ENCODE results near the gene GABBR1.

Gene GABBR1

GRCh38 chr6:29652198-29652584 is 19.2 kb upstream of the GABBR1 start:
- no peak for ATAC-seq

- ATAC-seq, result no peak
Measured at GRCh38 chr6:29651413-29652197, 18.6 kb upstream of the GABBR1 start.

DNA sequence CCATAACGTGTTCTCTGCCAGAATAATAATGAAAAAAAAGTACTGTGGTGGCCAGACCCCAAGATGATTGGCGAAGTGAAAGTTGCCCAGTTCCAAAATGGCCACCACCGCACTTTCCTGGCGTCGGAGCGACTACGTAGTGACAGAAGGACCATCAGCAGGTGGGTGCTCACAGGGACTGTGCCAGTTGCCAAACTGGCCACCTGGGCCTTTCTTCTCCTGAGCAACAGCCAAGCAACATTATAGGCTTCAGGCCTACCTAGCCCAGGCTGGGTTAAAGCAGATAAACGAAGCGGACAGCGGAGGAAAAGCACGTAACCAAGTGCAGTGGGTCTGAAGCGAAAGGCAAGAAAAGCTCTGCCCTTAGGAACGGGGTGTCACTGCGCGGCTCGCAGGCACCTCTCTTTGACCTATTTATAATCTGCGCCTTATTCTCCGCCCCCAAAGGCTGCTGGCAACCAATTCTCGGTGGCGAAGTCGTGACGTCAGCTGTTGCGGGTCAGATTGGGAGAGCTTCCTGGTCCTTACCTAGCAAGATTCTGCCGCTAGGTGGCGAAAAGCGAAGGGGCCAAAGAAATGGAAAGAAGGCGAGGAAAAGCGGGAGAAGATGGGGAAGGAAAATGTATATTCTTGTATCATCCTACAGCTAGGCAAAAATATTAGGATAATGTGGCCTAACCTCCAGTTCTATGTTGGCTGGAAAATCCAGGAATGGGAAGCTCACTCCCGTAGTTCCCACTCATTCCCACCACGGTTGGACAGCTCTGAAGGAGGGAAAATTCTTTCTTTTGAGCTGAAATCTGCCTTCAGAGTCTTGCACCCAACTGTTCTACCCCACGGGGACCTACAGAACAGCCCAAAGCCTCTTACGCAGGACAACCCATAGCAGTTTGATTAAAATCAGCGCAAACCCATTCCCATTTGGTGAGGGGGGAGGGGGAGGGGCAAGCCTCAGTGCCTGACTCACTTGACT is 17.0 kb upstream of the GABBR1 start:
- peak; percentile 96 to 97 for ATAC-seq

DNA sequence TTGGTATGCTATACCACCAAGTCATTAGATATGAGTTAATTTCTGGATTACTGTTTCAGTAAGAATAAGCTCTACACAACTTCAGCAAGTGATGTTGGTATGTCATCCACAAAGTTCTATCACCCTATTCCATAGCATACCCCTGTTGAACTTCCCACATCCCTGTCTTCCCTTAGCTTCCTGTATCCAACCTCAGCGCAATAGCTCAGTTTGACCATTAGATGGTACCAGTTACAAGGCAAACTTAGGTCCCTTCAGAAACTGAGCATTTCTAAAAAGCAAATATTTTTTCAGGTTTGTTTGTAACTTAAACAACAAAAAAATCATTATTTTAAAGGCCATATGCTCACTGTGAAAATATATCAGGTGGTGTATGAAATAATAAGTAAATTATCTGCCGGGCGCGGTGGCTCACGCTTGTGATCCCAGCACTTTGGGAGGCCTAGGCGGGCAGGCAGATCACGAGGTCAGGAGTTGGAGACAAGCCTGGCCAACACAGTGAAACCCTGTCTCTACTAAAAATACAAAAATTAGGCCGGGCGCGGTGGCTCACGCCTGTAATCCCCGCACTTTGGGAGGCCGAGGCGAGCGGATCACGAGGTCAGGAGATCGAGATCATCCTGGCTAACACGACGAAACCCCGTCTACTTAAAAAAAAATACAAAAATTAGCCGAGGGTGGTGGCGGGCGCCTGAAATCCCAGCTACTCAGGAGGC is 15.1 kb upstream of the GABBR1 start:
- ATAC-seq, result no peak

- ATAC-seq, result peak; percentile 95 to 96
Measured at GRCh38 chr6:29641430-29642148, 8.6 kb upstream of the GABBR1 start.

GRCh38 chr6:29637247-29637646 is 4.3 kb upstream of the GABBR1 start:
- ATAC-seq, result no peak

DNA sequence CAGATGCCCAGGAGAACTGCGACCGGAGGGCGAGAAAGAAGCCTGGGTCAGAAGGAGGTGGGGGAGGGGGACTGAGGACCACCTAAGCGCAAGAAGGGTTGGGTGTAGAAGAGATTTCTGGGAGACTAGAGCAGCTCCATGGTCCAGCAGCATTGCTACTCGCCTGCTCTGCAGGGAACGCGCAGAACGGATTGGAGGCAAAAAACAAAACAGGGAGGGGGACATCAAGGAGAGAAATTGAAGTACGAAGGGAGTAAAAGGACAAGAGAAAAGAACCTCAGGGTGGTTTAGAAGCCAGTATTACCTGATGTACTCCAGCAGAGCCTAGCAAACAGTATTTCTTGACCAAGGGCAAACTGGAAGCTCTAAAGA is 537 bp upstream of the GABBR1 start:
- ATAC-seq, result no peak

GRCh38 chr6:29631860-29632731 is 887 bp downstream of the GABBR1 start:
- ATAC-seq, result peak; percentile 25 to 42

- ATAC-seq, result no peak
Measured at GRCh38 chr6:29631209-29631810, 1.7 kb downstream of the GABBR1 start.

GRCh38 chr6:29630315-29630714 is 2.7 kb downstream of the GABBR1 start:
- no peak for ATAC-seq

DNA sequence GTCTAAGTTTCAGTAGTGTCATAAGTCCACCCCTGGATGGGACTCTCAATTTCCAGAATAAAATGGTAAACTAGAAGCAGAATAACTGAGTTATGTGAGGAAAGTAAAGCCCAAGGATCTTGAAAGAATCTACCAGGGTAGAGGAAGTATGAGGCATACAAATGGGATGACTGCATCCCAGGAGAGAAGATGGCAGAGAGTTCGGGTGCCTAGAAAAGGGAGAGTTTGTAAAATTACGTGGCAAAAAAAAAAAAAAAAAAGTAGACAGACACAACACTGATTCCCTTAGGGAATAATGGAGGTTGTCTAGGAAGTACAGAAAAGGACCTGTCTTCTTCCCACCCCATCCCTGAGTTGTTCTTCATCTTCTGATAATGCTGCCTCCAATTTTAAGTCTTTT is 3.4 kb downstream of the GABBR1 start:
- no peak for ATAC-seq

GRCh38 chr6:29628419-29629281 is 4.3 kb downstream of the GABBR1 start:
- ATAC-seq, result peak; percentile 57 to 60

GRCh38 chr6:29627755-29628418 is 5.1 kb downstream of the GABBR1 start:
- ATAC-seq, result peak; percentile 21 to 25

DNA sequence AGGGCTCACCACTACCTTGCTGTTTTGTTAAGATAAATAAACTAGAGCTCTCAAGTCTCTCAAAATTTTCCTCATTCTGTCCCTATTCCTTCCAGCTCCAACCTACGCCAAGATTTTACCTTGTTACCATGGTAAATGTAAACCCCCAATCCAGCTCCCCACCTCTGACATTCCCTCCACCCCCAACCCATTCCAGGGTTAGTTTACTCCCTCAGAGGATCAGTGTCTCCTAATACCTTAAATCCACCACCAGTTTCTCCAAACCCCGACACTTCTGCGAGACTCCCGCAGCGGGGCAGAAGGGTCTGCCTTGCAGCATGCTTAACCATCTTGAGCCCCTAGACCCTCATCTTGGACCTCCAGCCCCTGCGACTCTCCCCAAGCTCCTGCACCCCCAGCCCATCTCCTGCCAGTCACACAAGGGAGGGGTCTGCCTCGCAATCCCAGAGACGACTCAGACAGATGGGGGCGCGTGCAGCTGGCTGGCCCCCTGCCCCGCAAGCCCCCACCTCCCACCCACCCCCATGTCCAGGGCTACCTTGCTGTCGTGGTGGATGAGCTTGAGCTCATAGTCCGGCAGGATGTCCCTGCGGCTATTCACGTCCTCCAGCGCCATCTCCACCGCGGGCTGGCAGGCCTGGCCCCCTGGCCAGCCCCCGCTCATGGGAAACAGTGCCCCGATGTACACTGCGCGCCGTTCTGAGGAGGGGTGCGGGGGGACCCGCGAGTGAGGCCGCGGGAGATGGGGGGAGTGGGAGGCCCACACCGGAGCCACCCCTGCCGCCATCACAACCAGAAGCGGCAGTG is 5.8 kb downstream of the GABBR1 start:
- ATAC-seq, result no peak

DNA sequence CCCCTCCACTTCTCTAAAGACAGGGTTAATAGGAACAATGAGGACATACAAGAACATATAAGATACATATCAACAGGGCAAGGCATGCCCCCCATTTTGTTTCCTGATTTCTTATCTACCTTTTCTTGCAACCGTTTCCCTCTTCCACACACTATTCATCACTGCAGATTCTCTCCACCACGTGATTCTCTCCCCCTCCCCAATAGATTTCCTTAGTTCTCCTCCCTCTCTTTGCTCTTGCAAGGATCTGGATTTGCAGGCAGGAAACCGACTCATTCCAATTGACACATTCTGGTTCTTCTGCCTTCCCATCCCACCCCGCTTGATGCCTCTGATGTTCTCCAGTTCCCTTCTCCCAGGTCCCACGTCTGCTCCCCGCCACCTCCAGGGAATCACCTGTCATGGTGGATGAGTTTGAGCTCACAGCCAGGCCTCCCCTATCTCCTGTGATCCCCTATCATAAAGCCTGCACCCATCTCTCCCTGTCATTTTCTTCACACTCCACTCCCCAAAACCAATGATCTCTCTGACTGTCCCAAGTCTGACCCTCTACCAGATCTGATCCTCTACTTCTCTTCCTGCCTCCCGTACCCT is 7.5 kb downstream of the GABBR1 start:
- ATAC-seq, result no peak

- ATAC-seq, result no peak
Measured at GRCh38 chr6:29624520-29624961, 8.4 kb downstream of the GABBR1 start.

- no peak for ATAC-seq
Measured at GRCh38 chr6:29620630-29621029, 12.4 kb downstream of the GABBR1 start.

- no peak for ATAC-seq
Measured at GRCh38 chr6:29619578-29620160, 13.3 kb downstream of the GABBR1 start.

Data from activated CD4-positive, CD25-positive, alpha-beta regulatory T cell treated with anti-CD3 and anti-CD28 coated beads, Interleukin-2, amount 50 U/mL, for 24 hours (primary cell).